ENCODE results near the gene GRM2.

The GRM2 gene

GRCh38 chr3:51706788-51707731, at the start of gene GRM2:
GRM2 (plus strand) TSS chr3:51707068; CDS start chr3:51708984, 1,916 bp downstream.
- peak; percentile 66 for DNase-seq (ENCODE audit: low read depth)
- no peak for TF ChIP-seq CTCF (conservative IDR thresholded peaks at IDR 0.05; ENCODE audit: low read length)
- H3K4me3 ChIP-seq (ENCODE audit: low read length) = peak within 1 kb of the TSS; percentile 20; the same call in 1 of the 2 replicates

- TF ChIP-seq CTCF (conservative IDR thresholded peaks at IDR 0.05; ENCODE audit: low read length) = no peak
- H3K4me3 ChIP-seq (ENCODE audit: low read length) = no peak overlapping the region
- DNase-seq (ENCODE audit: low read depth) = no peak
These were observed 49.6 kb upstream of the GRM2 start for GRCh38 chr3:51657234-51657633.

- no peak for DNase-seq (ENCODE audit: low read depth)
- TF ChIP-seq CTCF (conservative IDR thresholded peaks at IDR 0.05; ENCODE audit: low read length) = no peak
These were observed 46.9 kb upstream of the GRM2 start for GRCh38 chr3:51659942-51660341.

GRCh38 chr3:51662456-51662855, 44.4 kb upstream of the GRM2 start:
- no peak for TF ChIP-seq CTCF (conservative IDR thresholded peaks at IDR 0.05; ENCODE audit: low read length)
- no peak overlapping the region for H3K4me3 ChIP-seq (ENCODE audit: low read length)
- DNase-seq (ENCODE audit: low read depth) = no peak

More at GRCh38 chr3:51659942-51660341, 46.9 kb upstream of the GRM2 start:
- H3K4me3 ChIP-seq (ENCODE audit: low read length) = no peak overlapping the region

- no peak for DNase-seq (ENCODE audit: low read depth)
- H3K4me3 ChIP-seq (ENCODE audit: low read length) = no peak overlapping the region
- TF ChIP-seq CTCF (conservative IDR thresholded peaks at IDR 0.05; ENCODE audit: low read length) = no peak
These were observed 38.1 kb upstream of the GRM2 start for GRCh38 chr3:51668756-51669155.

GRCh38 chr3:51669241-51670052, 37.4 kb upstream of the GRM2 start:
- no peak overlapping the region for H3K4me3 ChIP-seq (ENCODE audit: low read length)
- TF ChIP-seq CTCF (conservative IDR thresholded peaks at IDR 0.05; ENCODE audit: low read length) = peak; percentile 98
- DNase-seq (ENCODE audit: low read depth) = peak; percentile 80
